ENCODE results near the gene DDOST.

The DDOST gene

DNA sequence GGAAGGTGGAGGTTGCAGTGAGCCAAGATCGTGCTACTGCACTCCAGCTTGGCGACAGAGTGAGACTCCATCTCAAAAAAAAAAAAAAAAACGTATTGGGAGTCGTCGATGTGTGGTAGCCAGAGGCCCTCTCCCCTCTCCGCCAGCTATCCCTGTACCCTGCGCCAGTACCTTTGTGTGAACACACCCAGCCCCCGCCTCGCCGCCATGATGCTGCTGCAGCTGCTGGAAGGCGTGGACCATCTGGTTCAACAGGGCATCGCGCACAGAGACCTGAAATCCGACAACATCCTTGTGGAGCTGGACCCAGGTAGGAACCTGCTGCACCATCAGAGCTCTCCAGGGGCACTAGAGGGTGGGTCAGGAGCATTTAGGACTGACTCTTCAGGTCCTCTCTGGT is 15.8 kb downstream of the DDOST start:
- H3K4me3 ChIP-seq (ENCODE audit: low read depth, low read length), result no peak overlapping the region
- no peak for DNase-seq (ENCODE audit: low read depth)
- no peak for TF ChIP-seq POLR2A (IDR thresholded peaks at IDR 0.05; ENCODE audit: extremely low read depth, insufficient read length)
- TF ChIP-seq, protein P1, sequence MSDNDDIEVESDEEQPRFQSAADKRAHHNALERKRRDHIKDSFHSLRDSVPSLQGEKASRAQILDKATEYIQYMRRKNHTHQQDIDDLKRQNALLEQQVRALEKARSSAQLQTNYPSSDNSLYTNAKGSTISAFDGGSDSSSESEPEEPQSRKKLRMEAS (IDR thresholded peaks at IDR 0.05; ENCODE audit: low read depth, low read length), result no peak
- no peak for TF ChIP-seq MYC (IDR thresholded peaks at IDR 0.05; ENCODE audit: low read depth, low read length)
- TF ChIP-seq, protein P2, sequence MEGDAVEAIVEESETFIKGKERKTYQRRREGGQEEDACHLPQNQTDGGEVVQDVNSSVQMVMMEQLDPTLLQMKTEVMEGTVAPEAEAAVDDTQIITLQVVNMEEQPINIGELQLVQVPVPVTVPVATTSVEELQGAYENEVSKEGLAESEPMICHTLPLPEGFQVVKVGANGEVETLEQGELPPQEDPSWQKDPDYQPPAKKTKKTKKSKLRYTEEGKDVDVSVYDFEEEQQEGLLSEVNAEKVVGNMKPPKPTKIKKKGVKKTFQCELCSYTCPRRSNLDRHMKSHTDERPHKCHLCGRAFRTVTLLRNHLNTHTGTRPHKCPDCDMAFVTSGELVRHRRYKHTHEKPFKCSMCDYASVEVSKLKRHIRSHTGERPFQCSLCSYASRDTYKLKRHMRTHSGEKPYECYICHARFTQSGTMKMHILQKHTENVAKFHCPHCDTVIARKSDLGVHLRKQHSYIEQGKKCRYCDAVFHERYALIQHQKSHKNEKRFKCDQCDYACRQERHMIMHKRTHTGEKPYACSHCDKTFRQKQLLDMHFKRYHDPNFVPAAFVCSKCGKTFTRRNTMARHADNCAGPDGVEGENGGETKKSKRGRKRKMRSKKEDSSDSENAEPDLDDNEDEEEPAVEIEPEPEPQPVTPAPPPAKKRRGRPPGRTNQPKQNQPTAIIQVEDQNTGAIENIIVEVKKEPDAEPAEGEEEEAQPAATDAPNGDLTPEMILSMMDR (IDR thresholded peaks at IDR 0.05; ENCODE audit: low read depth, low read length), result no peak

DNA sequence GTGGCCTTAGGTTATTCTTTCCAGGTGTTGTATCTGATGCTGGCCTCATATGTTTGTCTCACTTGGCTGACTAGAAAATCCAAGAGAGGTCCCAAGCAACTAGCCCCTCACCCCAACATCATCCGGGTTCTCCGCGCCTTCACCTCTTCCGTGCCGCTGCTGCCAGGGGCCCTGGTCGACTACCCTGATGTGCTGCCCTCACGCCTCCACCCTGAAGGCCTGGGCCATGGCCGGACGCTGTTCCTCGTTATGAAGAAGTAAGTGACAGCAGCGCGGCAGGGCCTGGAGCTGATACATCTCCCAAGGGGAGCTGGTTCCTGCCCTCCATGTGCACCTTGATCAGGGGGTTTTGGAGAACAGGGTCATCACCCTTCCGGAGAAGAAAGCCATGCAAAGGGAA is 16.8 kb downstream of the DDOST start:
- no peak for TF ChIP-seq POLR2A (IDR thresholded peaks at IDR 0.05; ENCODE audit: extremely low read depth, insufficient read length)
- TF ChIP-seq, protein P2 (IDR thresholded peaks at IDR 0.05; ENCODE audit: low read depth, low read length), result no peak
- TF ChIP-seq, protein P1 (IDR thresholded peaks at IDR 0.05; ENCODE audit: low read depth, low read length), result no peak
- H3K4me3 ChIP-seq (ENCODE audit: low read depth, low read length), result no peak overlapping the region
- no peak for DNase-seq (ENCODE audit: low read depth)

DNA sequence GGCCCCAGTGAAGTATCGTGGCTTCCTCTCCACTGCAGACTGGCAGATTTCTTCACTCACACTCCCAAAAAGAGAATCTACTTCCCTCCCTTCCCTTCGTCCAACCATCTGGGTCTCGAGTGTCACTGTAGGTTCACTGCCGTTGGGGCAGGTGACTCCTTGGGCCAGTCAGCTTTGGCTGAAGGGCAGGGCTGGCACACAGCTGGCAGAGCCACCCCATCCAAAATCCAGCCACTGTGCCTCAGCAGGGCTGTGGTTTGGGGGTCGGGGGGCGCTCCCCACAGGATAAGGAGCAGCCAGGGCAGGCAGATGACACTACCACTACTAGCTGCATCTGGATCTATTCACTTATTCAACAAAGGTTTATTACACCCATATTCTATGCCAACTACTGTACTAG is 18.1 kb downstream of the DDOST start:
- TF ChIP-seq, protein P1 (IDR thresholded peaks at IDR 0.05; ENCODE audit: low read depth, low read length), result no peak
- TF ChIP-seq POLR2A (IDR thresholded peaks at IDR 0.05; ENCODE audit: extremely low read depth, insufficient read length) (no peak), MYC (IDR thresholded peaks at IDR 0.05; ENCODE audit: low read depth, low read length) (no peak)
- TF ChIP-seq, protein P2 (IDR thresholded peaks at IDR 0.05; ENCODE audit: low read depth, low read length), result no peak
- DNase-seq (ENCODE audit: low read depth), result no peak
- H3K4me3 ChIP-seq (ENCODE audit: low read depth, low read length), result no peak overlapping the region

DNA sequence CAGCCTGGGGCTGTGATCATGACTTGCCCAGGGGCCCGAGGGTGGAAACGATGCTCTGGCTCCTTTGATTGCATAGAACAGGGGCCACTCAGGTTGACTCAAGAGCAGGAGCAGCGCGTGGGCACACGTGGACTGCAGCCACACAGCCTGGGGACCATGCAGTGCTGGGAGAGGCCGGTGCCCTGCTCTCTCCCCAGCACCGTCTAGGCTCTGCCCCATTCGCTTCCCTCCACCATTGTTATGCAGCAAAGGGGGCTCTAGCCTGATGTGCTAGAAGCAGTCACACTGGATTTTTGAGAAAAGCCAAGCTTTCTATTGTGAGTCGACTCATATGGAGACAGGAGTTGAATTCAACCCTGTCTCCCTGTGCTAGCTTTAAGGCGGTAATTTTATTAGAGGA is 19.2 kb downstream of the DDOST start:
- no peak for DNase-seq (ENCODE audit: low read depth)
- H3K4me3 ChIP-seq (ENCODE audit: low read depth, low read length), result no peak overlapping the region
- TF ChIP-seq, protein P1 (IDR thresholded peaks at IDR 0.05; ENCODE audit: low read depth, low read length), result no peak
- TF ChIP-seq, protein P2 (IDR thresholded peaks at IDR 0.05; ENCODE audit: low read depth, low read length), result no peak
- TF ChIP-seq MYC (IDR thresholded peaks at IDR 0.05; ENCODE audit: low read depth, low read length) (no peak), POLR2A (IDR thresholded peaks at IDR 0.05; ENCODE audit: extremely low read depth, insufficient read length) (no peak)

DNA sequence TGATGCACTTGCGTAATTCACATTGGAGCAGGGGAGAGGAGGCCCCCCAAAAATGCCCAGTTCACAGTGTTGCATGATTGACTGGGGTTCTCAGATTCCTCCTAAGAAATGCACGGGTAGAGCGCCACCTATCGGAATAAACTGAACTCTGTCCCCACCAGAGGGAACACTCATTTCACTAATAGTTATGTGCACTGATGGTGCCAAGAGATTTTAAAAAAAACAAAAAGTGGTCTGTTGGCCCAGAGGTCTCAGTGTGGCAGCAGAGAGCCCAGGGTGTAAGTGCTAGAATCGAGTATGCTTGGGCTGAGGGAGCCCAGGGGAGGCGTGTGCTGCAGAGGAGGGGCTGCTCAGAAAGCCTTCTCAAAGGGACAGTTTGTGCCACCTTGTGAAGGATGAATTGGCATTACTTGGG is 21.0 kb downstream of the DDOST start:
- TF ChIP-seq, protein P1 (IDR thresholded peaks at IDR 0.05; ENCODE audit: low read depth, low read length), result no peak
- TF ChIP-seq MYC (IDR thresholded peaks at IDR 0.05; ENCODE audit: low read depth, low read length) (no peak), POLR2A (IDR thresholded peaks at IDR 0.05; ENCODE audit: extremely low read depth, insufficient read length) (no peak)
- TF ChIP-seq, protein P2 (IDR thresholded peaks at IDR 0.05; ENCODE audit: low read depth, low read length), result peak; percentile 71
- H3K4me3 ChIP-seq (ENCODE audit: low read depth, low read length), result no peak overlapping the region
- peak; percentile 66 for DNase-seq (ENCODE audit: low read depth)
